Hepatocyte (in vitro differentiated cells): ENCODE results near the gene FN3K. TPM values are rescaled to one million over a fixed set of nuclear protein-coding genes. Genes with fewer than 3 reads are reported as not detected.

Experiments used
- DNase-seq: peaks from one replicate; pipeline ENCODE4 v3.0.0-alpha.2; 2016; ENCODE audit warnings: low spot score
- H2AFZ ChIP-seq: fragments of 200-600 bp; sonication (generic); 2 replicates; pipeline ENCODE4 v1.6.0; 2016; ENCODE audit warnings: antibody characterized with exemption, mild to moderate bottlenecking
- H3K27ac ChIP-seq: fragments of 200-600 bp; sonication (generic); 2 replicates; pipeline ENCODE4 v1.5.1; 2016; ENCODE audit warnings: mild to moderate bottlenecking
- H3K27me3 ChIP-seq: fragments of 200-600 bp; sonication (generic); 2 replicates; pipeline ENCODE4 v1.6.1; 2016
- H3K36me3 ChIP-seq: fragments of 200-600 bp; sonication (generic); replicated peaks from 2 replicates; pipeline ENCODE4 v1.5.1; 2016; ENCODE audit warnings: low read depth; ENCODE audit not compliant: insufficient read depth
- H3K4me1 ChIP-seq: fragments of 200-600 bp; sonication (generic); 2 replicates; pipeline ENCODE4 v1.5.1; 2016; ENCODE audit warnings: mild to moderate bottlenecking, moderate library complexity; ENCODE audit not compliant: insufficient read depth
- H3K4me2 ChIP-seq: fragments of 200-600 bp; sonication (generic); 2 replicates; pipeline ENCODE4 v1.6.0; 2016
- H3K4me3 ChIP-seq: fragments of 200-600 bp; sonication (generic); 2 replicates; pipeline ENCODE4 v1.5.1; 2016; ENCODE audit warnings: mild to moderate bottlenecking
- H3K79me2 ChIP-seq: fragments of 200-600 bp; sonication (generic); 2 replicates; pipeline ENCODE4 v1.6.0; 2017; ENCODE audit warnings: mild to moderate bottlenecking
- H3K9me2 ChIP-seq: fragments of 200-600 bp; sonication (generic); replicated peaks from 2 replicates; pipeline ENCODE4 v1.6.0; 2017; ENCODE audit warnings: mild to moderate bottlenecking; ENCODE audit not compliant: insufficient read depth
- H3K9me3 ChIP-seq: fragments of 200-600 bp; sonication (generic); 2 replicates; pipeline ENCODE4 v1.5.1; 2016; ENCODE audit warnings: low read depth, mild to moderate bottlenecking
- H4K20me1 ChIP-seq: fragments of 200-600 bp; sonication (generic); 2 replicates; pipeline ENCODE4 v1.6.0; 2016; ENCODE audit warnings: mild to moderate bottlenecking; ENCODE audit not compliant: insufficient read depth, poor library complexity, severe bottlenecking
- EZH2 ChIP-seq: fragments of 200-600 bp; sonication (generic); IDR thresholded peaks from 2 replicates; pipeline ENCODE4 v1.6.1; 2016; ENCODE audit warnings: antibody characterized with exemption, mild to moderate bottlenecking, borderline replicate concordance
- EZH2phosphoT487 ChIP-seq: fragments of 200-600 bp; sonication (generic); IDR thresholded peaks from one replicate; pipeline ENCODE4 v1.6.1; 2018; ENCODE audit warnings: antibody characterized with exemption, mild to moderate bottlenecking, low read depth, moderate library complexity; ENCODE audit not compliant: unreplicated experiment, severe bottlenecking
- WGBS: methylation state at CpG from one replicate; pipeline ENCODE4 v1.1.6; 2016; ENCODE audit warnings: low lambda C conversion rate; ENCODE audit errors: missing lambda C conversion rate; 5-methylcytosine and 5-hydroxymethylcytosine counted together
- polyA plus RNA-seq: library from polyadenylated mRNA; unstranded; fragments of >200 nt; fragmentation: Nextera tagmentation; extraction: Ambion mirVana; gene quantifications from 2 replicates; pipeline ENCODE4 v1.2.1, GENCODE V29; 2016
- total RNA-seq: library from RNA; depleted of rRNA; stranded (reverse); fragments of >200 nt; gene quantifications from 2 replicates; pipeline ENCODE4 v1.2.3, GENCODE V29; 2014
- TF ChIP-seq, protein P1 (sequence below): fragments of 200-600 bp; sonication (generic); IDR thresholded peaks from 2 replicates; pipeline ENCODE4 v1.5.1; 2016; ENCODE audit warnings: antibody characterized with exemption, mild to moderate bottlenecking; ENCODE audit not compliant: poor library complexity

The FN3K gene
- total and polyA plus RNA-seq, 2 experiments from 2014 or later, result 13.7 to 17.3 TPM

DNA sequence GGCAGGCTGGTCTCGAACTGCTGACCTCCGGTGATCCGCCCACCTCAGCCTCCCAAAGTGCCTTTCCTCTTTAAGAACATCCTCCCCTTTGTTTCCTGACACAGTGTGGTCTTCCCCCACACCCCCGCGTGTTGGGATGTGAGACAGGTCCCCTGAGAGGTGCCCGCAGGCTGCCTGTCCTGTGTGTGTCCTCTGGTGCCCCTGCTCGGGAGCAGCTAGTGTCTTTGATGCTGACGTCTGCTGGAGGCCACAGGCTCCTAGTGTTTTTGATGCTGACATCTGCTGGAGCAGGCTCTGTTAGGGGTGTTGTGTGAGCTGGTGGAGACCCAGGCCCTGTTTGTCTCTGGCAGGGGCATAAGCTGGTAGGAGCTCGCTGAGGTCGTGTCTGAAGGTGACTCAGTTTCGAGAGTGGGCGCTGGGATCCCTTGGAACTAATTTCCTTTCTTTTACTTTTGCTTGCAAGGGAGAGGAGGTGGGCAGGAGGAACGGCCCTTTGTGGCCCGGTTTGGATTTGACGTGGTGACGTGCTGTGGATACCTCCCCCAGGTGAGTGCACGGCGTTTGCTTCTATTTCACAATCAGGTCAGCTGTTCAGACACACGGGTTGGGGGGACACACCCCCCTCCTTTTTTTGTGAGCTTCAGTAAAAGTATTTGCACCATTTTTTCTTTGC, 12.9 kb upstream of the FN3K start:
- H3K9me2 ChIP-seq, result no peaks in the 10 kb centered on the region
- H3K79me2 ChIP-seq, result peaks cover 9% of the 10 kb centered on the region
- no peaks in the 10 kb centered on the region for H3K9me3 ChIP-seq
- H2AFZ ChIP-seq, result no peak overlapping the region
- no peaks in the 10 kb centered on the region for H3K36me3 ChIP-seq
- no peaks in the 10 kb centered on the region for H4K20me1 ChIP-seq
- DNase-seq, result no peak
- WGBS, result 92% methylated on average over 18 of the region's 19 CpGs
- H3K4me2 ChIP-seq, result no peak overlapping the region
- TF ChIP-seq EZH2phosphoT487 (no peak), EZH2 (no peak)
- TF ChIP-seq, protein P1, sequence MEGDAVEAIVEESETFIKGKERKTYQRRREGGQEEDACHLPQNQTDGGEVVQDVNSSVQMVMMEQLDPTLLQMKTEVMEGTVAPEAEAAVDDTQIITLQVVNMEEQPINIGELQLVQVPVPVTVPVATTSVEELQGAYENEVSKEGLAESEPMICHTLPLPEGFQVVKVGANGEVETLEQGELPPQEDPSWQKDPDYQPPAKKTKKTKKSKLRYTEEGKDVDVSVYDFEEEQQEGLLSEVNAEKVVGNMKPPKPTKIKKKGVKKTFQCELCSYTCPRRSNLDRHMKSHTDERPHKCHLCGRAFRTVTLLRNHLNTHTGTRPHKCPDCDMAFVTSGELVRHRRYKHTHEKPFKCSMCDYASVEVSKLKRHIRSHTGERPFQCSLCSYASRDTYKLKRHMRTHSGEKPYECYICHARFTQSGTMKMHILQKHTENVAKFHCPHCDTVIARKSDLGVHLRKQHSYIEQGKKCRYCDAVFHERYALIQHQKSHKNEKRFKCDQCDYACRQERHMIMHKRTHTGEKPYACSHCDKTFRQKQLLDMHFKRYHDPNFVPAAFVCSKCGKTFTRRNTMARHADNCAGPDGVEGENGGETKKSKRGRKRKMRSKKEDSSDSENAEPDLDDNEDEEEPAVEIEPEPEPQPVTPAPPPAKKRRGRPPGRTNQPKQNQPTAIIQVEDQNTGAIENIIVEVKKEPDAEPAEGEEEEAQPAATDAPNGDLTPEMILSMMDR, result no peak
- peaks cover 3% of the 10 kb centered on the region for H3K4me1 ChIP-seq
- H3K27ac ChIP-seq, result no peak overlapping the region
- H3K4me3 ChIP-seq, result no peak overlapping the region
- H3K27me3 ChIP-seq, result no peaks in the 10 kb centered on the region

DNA sequence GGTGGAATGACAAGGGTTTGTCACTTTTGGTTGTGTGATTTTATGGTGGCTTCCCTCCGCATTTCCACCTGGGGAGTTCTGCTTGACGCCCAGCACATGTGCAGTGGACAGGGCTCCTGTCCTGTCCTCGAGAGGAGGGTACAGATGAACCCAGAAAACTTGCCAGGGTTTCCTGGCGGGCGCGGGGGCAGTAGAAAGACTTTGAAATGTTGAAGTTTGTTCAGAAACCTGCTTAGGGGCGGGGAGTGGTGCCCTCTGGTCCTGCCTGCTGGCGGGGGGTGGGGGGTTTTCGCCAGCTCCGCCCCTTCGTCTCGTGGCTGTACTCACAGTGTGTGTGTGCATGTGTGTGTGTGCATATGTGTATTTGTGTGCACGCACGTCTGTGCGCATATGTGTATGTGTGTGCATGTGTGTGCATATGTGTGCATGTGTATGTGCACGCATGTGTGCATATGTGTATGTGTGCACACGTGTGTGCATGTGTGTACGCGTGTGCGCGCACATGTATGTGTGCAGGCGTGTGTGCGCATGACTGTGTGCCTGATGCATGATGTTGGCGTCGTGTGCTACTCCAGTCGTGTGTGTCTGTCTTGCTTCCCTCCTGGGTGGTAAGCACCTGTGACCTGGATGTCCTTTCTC, 12.1 kb upstream of the FN3K start:
- 95% methylated on average over 25 of the region's 26 CpGs for WGBS
- Histone ChIP-seq H3K4me2 (no peak overlapping the region), H3K79me2 (peaks cover under 1% of the 10 kb centered on the region), H3K36me3 (no peaks in the 10 kb centered on the region), H3K9me2 (no peaks in the 10 kb centered on the region), H3K27me3 (no peaks in the 10 kb centered on the region), H4K20me1 (no peaks in the 10 kb centered on the region), H2AFZ (no peak overlapping the region), H3K27ac (no peak overlapping the region), H3K4me3 (no peak overlapping the region), H3K4me1 (no peaks in the 10 kb centered on the region), H3K9me3 (no peaks in the 10 kb centered on the region)
- TF ChIP-seq, protein P1, result no peak
- no peak for TF ChIP-seq EZH2
- no peak for TF ChIP-seq EZH2phosphoT487
- no peak for DNase-seq

DNA sequence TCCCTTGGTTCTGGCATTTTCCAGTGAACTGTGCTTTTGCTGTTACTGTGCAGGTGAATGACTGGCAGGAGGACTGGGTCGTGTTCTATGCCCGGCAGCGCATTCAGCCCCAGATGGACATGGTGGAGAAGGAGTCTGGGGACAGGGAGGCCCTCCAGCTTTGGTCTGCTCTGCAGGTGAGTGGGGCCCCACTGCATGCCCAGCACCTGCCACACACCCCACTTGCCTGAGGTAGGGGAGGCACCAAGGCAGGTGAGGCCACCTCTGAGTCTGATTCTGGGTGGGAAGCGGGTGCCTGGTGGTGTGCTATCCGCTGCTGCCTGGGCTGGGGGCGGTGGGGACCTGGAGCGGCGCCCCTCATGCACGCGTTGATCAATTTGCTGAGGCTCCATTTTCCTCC, 9.0 kb upstream of the FN3K start:
- no peak overlapping the region for H3K4me3 ChIP-seq
- H2AFZ ChIP-seq, result no peak overlapping the region
- WGBS, result 100% methylated on average over 8 of the region's 10 CpGs
- no peaks in the 10 kb centered on the region for H3K36me3 ChIP-seq
- no peaks in the 10 kb centered on the region for H3K9me3 ChIP-seq
- no peak for DNase-seq
- H3K4me2 ChIP-seq, result no peak overlapping the region
- no peaks in the 10 kb centered on the region for H3K27me3 ChIP-seq
- H3K27ac ChIP-seq, result no peak overlapping the region
- H3K79me2 ChIP-seq, result no peaks in the 10 kb centered on the region
- H4K20me1 ChIP-seq, result no peaks in the 10 kb centered on the region
- no peak for TF ChIP-seq EZH2
- TF ChIP-seq, protein P1, result no peak
- TF ChIP-seq EZH2phosphoT487, result no peak
- H3K4me1 ChIP-seq, result no peaks in the 10 kb centered on the region
- H3K9me2 ChIP-seq, result no peaks in the 10 kb centered on the region
